Measurements from ENCODE around the gene PMM2.

DNA sequence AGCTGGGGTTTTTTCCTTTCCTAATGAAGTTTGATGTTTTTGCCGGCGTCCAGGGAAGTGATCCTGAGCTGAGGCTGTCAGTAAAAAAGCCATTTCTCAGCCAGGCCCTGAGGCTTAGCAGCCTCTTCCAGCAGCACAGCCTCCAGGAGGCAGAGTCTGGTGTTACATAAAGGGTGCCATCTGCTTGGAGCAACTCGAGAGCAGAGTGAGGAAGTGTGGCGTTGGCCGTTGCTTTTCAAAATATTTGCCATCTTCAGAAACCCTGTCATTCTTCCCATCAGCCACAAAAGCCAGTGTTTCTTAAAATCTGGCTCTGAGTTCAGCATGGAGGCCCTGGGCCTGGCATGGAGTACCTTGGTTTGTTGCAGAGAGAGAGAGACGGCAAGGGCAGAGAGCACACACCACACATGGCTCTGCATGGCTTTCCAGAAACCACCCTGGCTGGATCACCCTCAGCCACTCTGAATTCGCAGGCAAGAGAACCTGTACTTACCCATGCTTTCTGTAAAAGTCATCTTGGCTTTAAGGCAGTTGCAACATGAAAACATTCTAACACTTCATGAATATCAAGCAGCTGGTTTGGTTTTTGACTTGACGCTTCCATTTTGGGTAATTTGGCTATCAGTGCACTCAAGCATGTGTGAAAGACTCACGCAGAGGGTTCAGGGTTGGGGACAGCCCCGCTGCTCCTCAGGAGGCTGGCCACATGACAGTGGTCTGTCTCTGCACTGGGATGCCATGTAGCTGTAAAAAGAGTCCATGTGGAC is 21.0 kb downstream of the PMM2 start:
- TF ChIP-seq FOXA1 (IDR thresholded peaks at IDR 0.05) = no peak
- no peak for TF ChIP-seq SP1 (IDR thresholded peaks at IDR 0.05)
- no peak for TF ChIP-seq FOXM1 (IDR thresholded peaks at IDR 0.05; ENCODE audit: borderline replicate concordance)
- TF ChIP-seq TARDBP (IDR thresholded peaks at IDR 0.05) = no peak
- TF ChIP-seq ARNT (IDR thresholded peaks at IDR 0.05) = no peak
- no peak for TF ChIP-seq BHLHE40 (IDR thresholded peaks at IDR 0.05; ENCODE audit: borderline replicate concordance)
- TF ChIP-seq SUZ12 (IDR thresholded peaks at IDR 0.05) = no peak
- TF ChIP-seq ZNF384 (IDR thresholded peaks at IDR 0.05) = no peak
- no peak for TF ChIP-seq NFRKB (IDR thresholded peaks at IDR 0.05)
- TF ChIP-seq FOXK2 (IDR thresholded peaks at IDR 0.05) = no peak
